Nephron (organoid): ENCODE results near the gene NFKBIA.

ENCODE experiments used
- H3K27ac Mint-ChIP-seq, 3 experiments: 2 replicates each; pipeline ENCODE4 v1.8.0; 2020; ENCODE audit warnings: mixed read lengths in 3 of 3, mild to moderate bottlenecking in 2 of 3, moderate library complexity in 1 of 3
- H3K27me3 Mint-ChIP-seq: 2 replicates; pipeline ENCODE4 v1.8.0; 2021; ENCODE audit warnings: low read depth, mild to moderate bottlenecking, moderate library complexity, mixed read lengths
- H3K36me3 Mint-ChIP-seq: 2 replicates; pipeline ENCODE4 v1.8.0; 2020; ENCODE audit warnings: low read depth, mixed read lengths
- H3K4me1 Mint-ChIP-seq: 2 replicates; pipeline ENCODE4 v1.8.0; 2020; ENCODE audit warnings: mixed read lengths
- H3K4me3 Mint-ChIP-seq, 3 experiments: 2 replicates each; pipeline ENCODE4 v1.8.0; 2020; ENCODE audit warnings: mild to moderate bottlenecking in 3 of 3, mixed read lengths in 3 of 3, moderate library complexity in 2 of 3
- H3K9me3 Mint-ChIP-seq: 2 replicates; pipeline ENCODE4 v1.8.0; 2020; ENCODE audit warnings: mixed read lengths
- TF ChIP-seq, protein P1 (sequence below), 3 experiments: fragments of 200-600 bp; sonication (generic); IDR thresholded peaks; one replicate each; pipeline ENCODE4 v1.5.0; 2021; ENCODE audit warnings: antibody characterized with exemption in 3 of 3; ENCODE audit not compliant: unreplicated experiment in 3 of 3

NFKBIA gene

DNA sequence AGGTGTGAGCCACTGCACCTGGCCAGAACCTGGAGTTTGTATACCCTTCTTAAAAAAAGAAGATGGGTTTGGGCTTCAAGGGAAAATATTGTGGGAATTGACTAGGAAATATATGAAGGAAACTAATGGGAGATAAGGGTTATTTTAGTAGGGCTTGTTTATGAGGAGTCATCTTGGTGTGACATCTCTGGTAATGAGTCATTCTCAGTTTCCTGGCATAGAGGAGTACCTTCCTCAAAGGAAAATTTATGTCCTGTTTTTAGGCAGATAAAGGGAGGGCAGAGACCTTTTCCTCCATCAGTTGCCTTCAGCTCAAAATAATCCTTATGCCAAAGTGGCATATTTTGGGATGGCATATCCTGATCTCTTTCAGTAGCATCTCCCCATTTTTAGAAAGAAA lies 30.6 kb upstream of the NFKBIA start:
- TF ChIP-seq, protein P1, sequence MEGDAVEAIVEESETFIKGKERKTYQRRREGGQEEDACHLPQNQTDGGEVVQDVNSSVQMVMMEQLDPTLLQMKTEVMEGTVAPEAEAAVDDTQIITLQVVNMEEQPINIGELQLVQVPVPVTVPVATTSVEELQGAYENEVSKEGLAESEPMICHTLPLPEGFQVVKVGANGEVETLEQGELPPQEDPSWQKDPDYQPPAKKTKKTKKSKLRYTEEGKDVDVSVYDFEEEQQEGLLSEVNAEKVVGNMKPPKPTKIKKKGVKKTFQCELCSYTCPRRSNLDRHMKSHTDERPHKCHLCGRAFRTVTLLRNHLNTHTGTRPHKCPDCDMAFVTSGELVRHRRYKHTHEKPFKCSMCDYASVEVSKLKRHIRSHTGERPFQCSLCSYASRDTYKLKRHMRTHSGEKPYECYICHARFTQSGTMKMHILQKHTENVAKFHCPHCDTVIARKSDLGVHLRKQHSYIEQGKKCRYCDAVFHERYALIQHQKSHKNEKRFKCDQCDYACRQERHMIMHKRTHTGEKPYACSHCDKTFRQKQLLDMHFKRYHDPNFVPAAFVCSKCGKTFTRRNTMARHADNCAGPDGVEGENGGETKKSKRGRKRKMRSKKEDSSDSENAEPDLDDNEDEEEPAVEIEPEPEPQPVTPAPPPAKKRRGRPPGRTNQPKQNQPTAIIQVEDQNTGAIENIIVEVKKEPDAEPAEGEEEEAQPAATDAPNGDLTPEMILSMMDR (IDR thresholded peaks at IDR 0.05; ENCODE audit: unreplicated experiment in 3 of 3) = no peak
- Mint-ChIP-seq H3K27me3 (peaks cover 5% of the 10 kb centered on the region), H3K4me3 (no peak overlapping the region), H3K4me1 (no peaks in the 10 kb centered on the region), H3K36me3 (no peaks in the 10 kb centered on the region), H3K27ac (no peak overlapping the region), H3K9me3 (no peaks in the 10 kb centered on the region)

DNA sequence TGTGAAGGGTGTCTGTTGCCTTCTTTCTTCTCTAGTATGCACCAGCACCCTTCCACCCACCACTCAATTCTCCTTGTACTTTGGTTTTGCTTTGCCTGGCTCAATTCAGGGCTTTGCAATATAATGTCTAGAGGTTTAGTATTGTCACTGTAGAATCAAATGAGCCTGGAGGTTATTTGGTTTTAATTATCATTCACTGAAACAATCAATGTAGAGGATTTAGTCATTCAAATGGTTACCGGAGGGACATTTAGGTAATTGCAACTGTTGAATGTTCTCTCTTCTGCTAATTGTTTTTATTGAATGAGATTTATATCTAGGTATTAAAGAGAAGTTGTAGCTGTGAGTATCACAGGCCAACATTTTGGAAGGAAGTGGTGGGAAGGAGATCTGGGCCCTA lies 29.3 kb upstream of the NFKBIA start:
- peaks cover 5% of the 10 kb centered on the region for H3K27me3 Mint-ChIP-seq
- no peaks in the 10 kb centered on the region for H3K9me3 Mint-ChIP-seq
- no peak overlapping the region for H3K27ac Mint-ChIP-seq
- TF ChIP-seq, protein P1 (IDR thresholded peaks at IDR 0.05; ENCODE audit: unreplicated experiment in 3 of 3) = no peak
- H3K4me1 Mint-ChIP-seq = no peaks in the 10 kb centered on the region
- H3K36me3 Mint-ChIP-seq = no peaks in the 10 kb centered on the region
- no peak overlapping the region for H3K4me3 Mint-ChIP-seq

DNA sequence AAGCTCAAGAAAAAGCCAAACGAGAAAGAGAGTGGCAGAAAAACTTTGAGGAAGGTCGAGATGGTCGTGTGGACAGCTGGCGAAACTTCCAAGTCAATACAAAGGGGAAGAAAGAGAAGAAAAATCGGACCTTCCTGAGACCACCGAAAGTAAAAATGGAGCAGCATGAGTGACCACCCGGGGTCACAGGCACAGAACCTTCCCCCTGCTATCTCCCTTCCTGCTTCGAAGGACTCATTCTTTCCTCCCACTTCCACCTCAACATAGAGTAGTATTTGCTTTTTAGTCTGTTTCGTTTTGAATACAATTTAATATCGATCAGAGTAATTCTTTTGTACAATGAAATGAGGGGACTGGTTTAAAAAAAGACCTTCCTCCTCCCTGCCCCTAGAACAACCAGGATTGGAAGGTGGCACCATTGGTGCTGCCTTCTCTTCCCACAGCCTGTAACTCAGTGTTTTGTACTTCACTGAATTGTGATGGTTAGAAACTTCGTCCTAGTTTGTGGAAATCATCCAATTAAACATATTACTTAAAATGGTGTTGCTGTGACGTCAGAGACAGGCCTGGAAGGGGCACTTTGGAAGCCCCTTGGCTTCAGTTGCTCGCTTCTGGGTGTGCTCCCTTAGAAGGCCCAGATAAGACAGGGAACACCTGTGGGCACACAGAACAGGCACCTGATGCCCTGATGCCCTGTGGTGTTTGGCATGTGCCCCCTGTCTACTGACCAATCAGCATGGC lies 26.1 kb upstream of the NFKBIA start:
- H3K4me1 Mint-ChIP-seq = no peaks in the 10 kb centered on the region
- peaks cover 5% of the 10 kb centered on the region for H3K27me3 Mint-ChIP-seq
- TF ChIP-seq, protein P1 (IDR thresholded peaks at IDR 0.05; ENCODE audit: unreplicated experiment in 3 of 3) = no peak
- H3K4me3 Mint-ChIP-seq = no peak overlapping the region
- H3K27ac Mint-ChIP-seq = no peak overlapping the region
- no peaks in the 10 kb centered on the region for H3K9me3 Mint-ChIP-seq
- H3K36me3 Mint-ChIP-seq = no peaks in the 10 kb centered on the region

DNA sequence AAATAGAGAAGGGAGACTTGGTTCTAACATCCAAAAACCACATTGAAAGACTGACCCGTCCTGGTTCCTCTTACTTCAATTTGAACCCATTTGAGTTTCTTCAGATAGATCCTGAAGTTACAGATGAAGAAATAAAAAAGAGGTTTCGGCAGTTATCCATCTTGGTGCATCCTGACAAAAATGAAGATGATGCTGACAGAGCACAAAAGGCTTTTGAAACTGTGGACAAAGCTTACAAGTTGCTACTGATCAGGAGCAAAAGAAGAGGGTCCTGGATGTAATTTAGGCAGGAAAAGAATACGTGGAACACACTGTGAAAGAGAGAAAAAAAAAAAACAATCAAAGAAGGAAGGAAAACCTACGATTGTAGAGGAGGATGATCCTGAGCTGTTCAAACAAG lies 25.4 kb upstream of the NFKBIA start:
- Mint-ChIP-seq H3K4me1 (no peaks in the 10 kb centered on the region), H3K27me3 (peaks cover 1% of the 10 kb centered on the region), H3K36me3 (no peaks in the 10 kb centered on the region), H3K9me3 (no peaks in the 10 kb centered on the region), H3K4me3 (no peak overlapping the region), H3K27ac (no peak overlapping the region)
- TF ChIP-seq, protein P1 (IDR thresholded peaks at IDR 0.05; ENCODE audit: unreplicated experiment in 3 of 3) = no peak

DNA sequence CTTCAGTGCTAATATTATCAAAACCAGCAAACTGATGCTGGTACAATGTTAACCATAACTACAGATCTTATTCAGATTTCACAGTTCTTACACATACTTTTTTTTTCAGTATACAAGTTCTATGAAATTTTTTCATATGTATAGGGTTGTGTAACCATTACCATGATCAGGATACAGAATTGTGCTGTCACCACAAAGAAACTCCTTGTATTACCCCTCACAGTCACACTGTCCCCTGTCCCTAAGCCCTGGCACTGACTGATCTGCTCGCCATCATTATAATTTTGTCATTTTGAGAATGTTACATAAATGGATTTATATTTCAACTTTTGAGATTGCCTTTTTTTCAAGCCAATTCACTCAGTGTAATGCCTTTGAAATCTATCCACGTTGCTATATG lies 21.3 kb upstream of the NFKBIA start:
- peaks cover 4% of the 10 kb centered on the region for H3K4me1 Mint-ChIP-seq
- no peak overlapping the region for H3K27ac Mint-ChIP-seq
- H3K27me3 Mint-ChIP-seq = no peaks in the 10 kb centered on the region
- H3K4me3 Mint-ChIP-seq = no peak overlapping the region
- no peaks in the 10 kb centered on the region for H3K36me3 Mint-ChIP-seq
- H3K9me3 Mint-ChIP-seq = no peaks in the 10 kb centered on the region
- TF ChIP-seq, protein P1 (IDR thresholded peaks at IDR 0.05; ENCODE audit: unreplicated experiment in 3 of 3) = no peak

DNA sequence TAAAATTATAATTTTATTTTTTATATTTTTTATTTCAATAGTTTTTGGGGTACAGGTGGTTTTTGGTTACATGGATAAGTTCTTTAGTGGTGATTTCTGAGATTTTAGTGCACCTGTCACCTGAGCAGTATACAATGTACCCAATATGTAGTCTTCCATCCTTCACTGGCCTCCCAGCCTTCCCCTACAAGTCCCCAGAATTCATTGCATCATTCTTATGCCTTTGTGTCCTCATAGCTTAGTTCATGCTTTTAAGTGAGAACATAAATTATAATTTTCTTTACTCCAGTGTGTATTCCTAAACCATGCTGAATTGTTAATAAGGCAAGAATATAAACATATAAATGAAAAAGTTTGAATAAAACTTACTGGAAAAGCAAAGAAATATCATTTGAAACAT lies 19.1 kb upstream of the NFKBIA start:
- TF ChIP-seq, protein P1 (IDR thresholded peaks at IDR 0.05; ENCODE audit: unreplicated experiment in 3 of 3) = no peak
- Mint-ChIP-seq H3K4me1 (peaks cover 4% of the 10 kb centered on the region), H3K4me3 (no peak overlapping the region), H3K9me3 (no peaks in the 10 kb centered on the region), H3K27me3 (no peaks in the 10 kb centered on the region), H3K36me3 (no peaks in the 10 kb centered on the region), H3K27ac (no peak overlapping the region)
